PC-9 (cell line): Measurements from ENCODE around the gene MAGI1. TPM values are rescaled to one million over a fixed set of nuclear protein-coding genes. Genes with fewer than 3 reads are reported as not detected.

Experiments used
- BruUV-seq: library from RNA; stranded (reverse); fragments of 400-500 nt; replicated peaks from 2 replicates; lab custom pipeline; 2021; lab: Mats Ljungman, UMichigan
- CTCF ChIA-PET: fragments of 300-600 bp; sonication (Branson Sonifier 250); formaldehyde crosslinking; loops from one replicate; lab custom pipeline; 2022; ENCODE audit warnings: antibody characterized with exemption; lab: Charles Lee
- POLR2A ChIA-PET: fragments of 300-600 bp; sonication (Branson Sonifier 250); formaldehyde crosslinking; loops from one replicate; lab custom pipeline; 2022; ENCODE audit warnings: antibody characterized with exemption; ENCODE audit not compliant: unreplicated experiment; lab: Charles Lee
- DNase-seq, 2 experiments: peaks; one replicate each; pipeline versions ENCODE4 v3.0.0 to v3.0.0-alpha.2; 2015 to 2022; ENCODE audit warnings: mixed read lengths in 1 of 2
- H2AFZ ChIP-seq: fragments of 200-600 bp; sonication (generic); 2 replicates; pipeline ENCODE4 v1.8.1; 2017; ENCODE audit warnings: antibody characterized with exemption
- H3F3A ChIP-seq: fragments of 200-600 bp; sonication (generic); 2 replicates; pipeline ENCODE4 v1.8.1; 2017; ENCODE audit warnings: antibody characterized with exemption, mild to moderate bottlenecking, low read depth; ENCODE audit not compliant: insufficient read depth
- H3K27ac ChIP-seq: fragments of 200-600 bp; sonication (generic); 2 replicates; pipeline ENCODE4 v1.6.1; 2016; ENCODE audit warnings: mixed run types
- H3K27me3 ChIP-seq: fragments of 200-600 bp; sonication (generic); 2 replicates; pipeline ENCODE4 v1.6.1; 2016; ENCODE audit warnings: low read depth, mixed run types; ENCODE audit not compliant: insufficient read depth
- H3K36me3 ChIP-seq: fragments of 200-600 bp; sonication (generic); 2 replicates; pipeline ENCODE4 v1.6.1; 2016; ENCODE audit warnings: low read depth, mixed run types
- H3K4me1 ChIP-seq: fragments of 200-600 bp; sonication (generic); replicated peaks from 2 replicates; pipeline ENCODE4 v1.6.1; 2016; ENCODE audit warnings: mixed run types; ENCODE audit not compliant: insufficient read depth
- H3K4me2 ChIP-seq: fragments of 200-600 bp; sonication (generic); 2 replicates; pipeline ENCODE4 v1.6.1; 2017; ENCODE audit warnings: mixed run types
- H3K4me3 ChIP-seq: fragments of 200-600 bp; sonication (generic); 2 replicates; pipeline ENCODE4 v1.6.1; 2016; ENCODE audit warnings: mixed run types
- H3K79me2 ChIP-seq: fragments of 200-600 bp; sonication (generic); 2 replicates; pipeline ENCODE4 v1.6.1; 2017; ENCODE audit warnings: low read depth, mixed run types
- H3K9me2 ChIP-seq: fragments of 200-600 bp; sonication (generic); 2 replicates; pipeline ENCODE4 v1.8.1; 2017; ENCODE audit warnings: mild to moderate bottlenecking; ENCODE audit not compliant: insufficient read depth
- H3K9me3 ChIP-seq: fragments of 200-600 bp; sonication (generic); 2 replicates; pipeline ENCODE4 v1.8.1; 2016; ENCODE audit warnings: low read depth; ENCODE audit not compliant: insufficient read depth
- H4K20me1 ChIP-seq: fragments of 200-600 bp; sonication (generic); 2 replicates; pipeline ENCODE4 v1.8.1; 2017; ENCODE audit not compliant: insufficient read depth
- CTCF ChIP-seq: fragments of 200-600 bp; sonication (generic); conservative IDR thresholded peaks from 2 replicates; pipeline ENCODE4 v1.6.1; 2017; ENCODE audit warnings: mixed run types, antibody characterized with exemption, mild to moderate bottlenecking, moderate library complexity
- EZH2 ChIP-seq: fragments of 200-600 bp; sonication (generic); IDR thresholded peaks from 2 replicates; pipeline ENCODE4 v1.8.0; 2017; ENCODE audit warnings: antibody characterized with exemption, low read depth
- intact Hi-C: fragments of 100-400 bp; cut with micrococcal nuclease; formaldehyde crosslinking; loops from one replicate; pipeline ENCODE4 v1.10.0; 2022; ENCODE audit not compliant: unreplicated experiment
- total RNA-seq: library from RNA; stranded (reverse); gene quantifications from 2 replicates; pipeline ENCODE4 v1.2.3, GENCODE V29; 2021

MAGI1 gene
- total RNA-seq, 1 experiment from 2014 or later: 23.3 TPM

- Histone ChIP-seq H3K4me1 (no peaks in the 10 kb centered on the region), H3K9me3 (peaks cover 5% of the 10 kb centered on the region; the same call in 1 of the 2 replicates), H3K4me2 (no peak overlapping the region), H3K79me2 (0 out of 2 replicates have a peak, but pooled peaks cover 5% of the 10 kb centered on the region), H3K27ac (no peak overlapping the region), H3K4me3 (no peak overlapping the region), H3K27me3 (no peaks in the 10 kb centered on the region), H3F3A (no peaks in the 10 kb centered on the region), H3K9me2 (no peaks in the 10 kb centered on the region), H4K20me1 (no peaks in the 10 kb centered on the region; the same call in 1 of the 2 replicates), H3K36me3 (no peaks in the 10 kb centered on the region), H2AFZ (no peak overlapping the region)
- TF ChIP-seq CTCF (no peak), EZH2 (no peak)
- CTCF ChIA-PET: interaction anchor here (0.6 kb wide), 1 partner anchor 27 kb away, joined by 7 read pairs; no protein-coding TSS in a partner anchor
- BruUV-seq: no TSS peak
- no peak for DNase-seq
- POLR2A ChIA-PET: no interaction called here
- intact Hi-C loops: no loop called here
These were observed 395.8 kb downstream of the MAGI1 start for GRCh38 chr3:65642883-65643282.

GRCh38 chr3:65641777-65642176 is 396.9 kb downstream of the MAGI1 start:
- H3K4me1 ChIP-seq: no peaks in the 10 kb centered on the region
- intact Hi-C loops: no loop called here
- H3K9me3 ChIP-seq: peaks cover 1% of the 10 kb centered on the region; the same call in 1 of the 2 replicates
- no peak overlapping the region for H3K27ac ChIP-seq
- H3K4me2 ChIP-seq: no peak overlapping the region
- ChIA-PET POLR2A (no interaction called here), CTCF (no interaction called here)
- no peaks in the 10 kb centered on the region for H3K27me3 ChIP-seq
- H3F3A ChIP-seq: no peaks in the 10 kb centered on the region
- 0 out of 2 replicates have a peak, but pooled peaks cover 5% of the 10 kb centered on the region for H3K79me2 ChIP-seq
- H3K9me2 ChIP-seq: no peaks in the 10 kb centered on the region
- BruUV-seq: no TSS peak
- no peaks in the 10 kb centered on the region; the same call in 1 of the 2 replicates for H4K20me1 ChIP-seq
- H3K4me3 ChIP-seq: no peak overlapping the region
- no peaks in the 10 kb centered on the region for H3K36me3 ChIP-seq
- TF ChIP-seq CTCF (no peak), EZH2 (no peak)
- no peak for DNase-seq
- H2AFZ ChIP-seq: no peak overlapping the region

- Histone ChIP-seq H3K27me3 (no peaks in the 10 kb centered on the region), H3F3A (no peaks in the 10 kb centered on the region), H3K9me2 (no peaks in the 10 kb centered on the region), H3K36me3 (no peaks in the 10 kb centered on the region), H3K79me2 (0 out of 2 replicates have a peak, but pooled peaks cover 2% of the 10 kb centered on the region), H3K4me3 (no peak overlapping the region), H2AFZ (no peak overlapping the region), H3K27ac (no peak overlapping the region), H4K20me1 (no peaks in the 10 kb centered on the region; the same call in 1 of the 2 replicates), H3K4me2 (no peak overlapping the region), H3K9me3 (no peaks in the 10 kb centered on the region), H3K4me1 (no peaks in the 10 kb centered on the region)
- TF ChIP-seq EZH2 (no peak), CTCF (no peak)
- intact Hi-C loops: no loop called here
- POLR2A ChIA-PET: no interaction called here
- CTCF ChIA-PET: no interaction called here
- BruUV-seq: no TSS peak
- DNase-seq: no peak
These were observed 397.7 kb downstream of the MAGI1 start for GRCh38 chr3:65641045-65641444.
